Measurements from ENCODE around the gene NCDN. TPM values are rescaled to one million over a fixed set of nuclear protein-coding genes. Genes with fewer than 3 reads are reported as not detected.

Gene NCDN
- total RNA-seq, 1 experiment from 2014 or later, result 26.9 TPM

DNA sequence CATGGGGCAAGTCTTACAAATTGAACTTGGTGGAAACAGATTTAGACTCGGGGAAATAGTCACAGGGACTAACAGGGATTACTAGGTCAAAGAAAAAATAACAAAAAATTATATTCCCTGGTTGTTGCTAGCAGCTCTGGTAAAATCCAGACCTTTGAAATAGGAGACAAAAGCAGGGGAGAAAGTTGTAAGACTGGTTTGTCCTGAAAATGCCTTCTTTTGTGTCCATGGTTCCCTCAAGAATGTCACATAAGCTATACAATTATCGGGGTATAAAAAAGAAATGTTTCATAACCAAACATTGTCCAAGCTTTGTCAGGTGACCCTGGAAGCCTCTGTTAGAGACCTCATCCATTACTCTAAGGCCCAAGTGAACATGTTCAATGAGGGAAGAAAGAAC lies 33.5 kb upstream of the NCDN start:
- no peak for TF ChIP-seq EZH2 (IDR thresholded peaks at IDR 0.05; ENCODE audit: borderline replicate concordance, low read depth, low read length, poor library complexity, severe bottlenecking)
- TF ChIP-seq, protein P1, sequence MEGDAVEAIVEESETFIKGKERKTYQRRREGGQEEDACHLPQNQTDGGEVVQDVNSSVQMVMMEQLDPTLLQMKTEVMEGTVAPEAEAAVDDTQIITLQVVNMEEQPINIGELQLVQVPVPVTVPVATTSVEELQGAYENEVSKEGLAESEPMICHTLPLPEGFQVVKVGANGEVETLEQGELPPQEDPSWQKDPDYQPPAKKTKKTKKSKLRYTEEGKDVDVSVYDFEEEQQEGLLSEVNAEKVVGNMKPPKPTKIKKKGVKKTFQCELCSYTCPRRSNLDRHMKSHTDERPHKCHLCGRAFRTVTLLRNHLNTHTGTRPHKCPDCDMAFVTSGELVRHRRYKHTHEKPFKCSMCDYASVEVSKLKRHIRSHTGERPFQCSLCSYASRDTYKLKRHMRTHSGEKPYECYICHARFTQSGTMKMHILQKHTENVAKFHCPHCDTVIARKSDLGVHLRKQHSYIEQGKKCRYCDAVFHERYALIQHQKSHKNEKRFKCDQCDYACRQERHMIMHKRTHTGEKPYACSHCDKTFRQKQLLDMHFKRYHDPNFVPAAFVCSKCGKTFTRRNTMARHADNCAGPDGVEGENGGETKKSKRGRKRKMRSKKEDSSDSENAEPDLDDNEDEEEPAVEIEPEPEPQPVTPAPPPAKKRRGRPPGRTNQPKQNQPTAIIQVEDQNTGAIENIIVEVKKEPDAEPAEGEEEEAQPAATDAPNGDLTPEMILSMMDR (conservative IDR thresholded peaks at IDR 0.05; ENCODE audit: low read depth, low read length), result no peak
- Histone ChIP-seq H3K36me3 (ENCODE audit: insufficient read depth, low read length, poor library complexity, severe bottlenecking) (no peaks in the 10 kb centered on the region), H3K27ac (ENCODE audit: low read depth, low read length, poor library complexity, severe bottlenecking) (no peak overlapping the region), H3K4me1 (ENCODE audit: insufficient read depth, low read length, poor library complexity, severe bottlenecking) (no peaks in the 10 kb centered on the region), H3K4me3 (ENCODE audit: low read depth, low read length, poor library complexity, severe bottlenecking) (no peak overlapping the region), H3K27me3 (replicated peaks; ENCODE audit: insufficient read depth, low read depth, low read length, poor library complexity) (no peaks in the 10 kb centered on the region), H3K9me3 (ENCODE audit: low read depth, low read length, poor library complexity, severe bottlenecking) (peaks cover 4% of the 10 kb centered on the region)
- DNase-seq (ENCODE audit: low spot score), result no peak
- ChIA-PET POLR2A (ENCODE audit: low non-redundant PET) (no interaction called here), CTCF (no interaction called here)
- intact Hi-C loops (cut with micrococcal nuclease; ENCODE audit: unreplicated experiment), result no loop called here
- no TSS peak for BruUV-seq (replicated peaks)

DNA sequence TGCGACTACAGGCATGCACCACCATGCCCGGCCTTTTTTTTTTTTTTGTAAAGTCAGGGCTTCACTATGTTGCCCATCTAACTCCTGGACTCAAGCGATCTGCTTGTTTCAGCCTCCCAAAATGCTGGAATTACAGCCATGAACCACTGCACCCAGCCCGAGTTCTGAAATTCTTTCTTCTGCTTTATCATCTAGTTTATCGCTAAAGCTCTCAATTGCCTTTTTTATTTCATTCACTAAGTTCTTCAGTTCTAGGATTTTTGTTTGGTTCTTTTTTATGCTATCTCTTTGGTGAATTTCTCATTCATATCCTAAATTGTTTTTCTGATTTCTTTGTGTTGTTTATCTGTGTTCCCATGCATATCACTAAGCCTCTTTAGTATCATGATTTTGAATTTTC lies 27.4 kb upstream of the NCDN start:
- ChIA-PET CTCF (no interaction called here), POLR2A (ENCODE audit: low non-redundant PET) (interaction anchor here (0.7 kb wide), 1 partner anchor 222 kb away, joined by 6 read pairs; no protein-coding TSS in a partner anchor)
- BruUV-seq (replicated peaks), result no TSS peak
- TF ChIP-seq EZH2 (IDR thresholded peaks at IDR 0.05; ENCODE audit: borderline replicate concordance, low read depth, low read length, poor library complexity, severe bottlenecking), result no peak
- TF ChIP-seq, protein P1 (conservative IDR thresholded peaks at IDR 0.05; ENCODE audit: low read depth, low read length), result no peak
- H3K27ac ChIP-seq (ENCODE audit: low read depth, low read length, poor library complexity, severe bottlenecking), result no peak overlapping the region
- H3K4me1 ChIP-seq (ENCODE audit: insufficient read depth, low read length, poor library complexity, severe bottlenecking), result no peaks in the 10 kb centered on the region
- H3K36me3 ChIP-seq (ENCODE audit: insufficient read depth, low read length, poor library complexity, severe bottlenecking), result peaks cover 10% of the 10 kb centered on the region
- peaks cover 22% of the 10 kb centered on the region for H3K9me3 ChIP-seq (ENCODE audit: low read depth, low read length, poor library complexity, severe bottlenecking)
- intact Hi-C loops (cut with micrococcal nuclease; ENCODE audit: unreplicated experiment), result no loop called here
- no peak overlapping the region for H3K4me3 ChIP-seq (ENCODE audit: low read depth, low read length, poor library complexity, severe bottlenecking)
- H3K27me3 ChIP-seq (replicated peaks; ENCODE audit: insufficient read depth, low read depth, low read length, poor library complexity), result no peaks in the 10 kb centered on the region
- DNase-seq (ENCODE audit: low spot score), result no peak

DNA sequence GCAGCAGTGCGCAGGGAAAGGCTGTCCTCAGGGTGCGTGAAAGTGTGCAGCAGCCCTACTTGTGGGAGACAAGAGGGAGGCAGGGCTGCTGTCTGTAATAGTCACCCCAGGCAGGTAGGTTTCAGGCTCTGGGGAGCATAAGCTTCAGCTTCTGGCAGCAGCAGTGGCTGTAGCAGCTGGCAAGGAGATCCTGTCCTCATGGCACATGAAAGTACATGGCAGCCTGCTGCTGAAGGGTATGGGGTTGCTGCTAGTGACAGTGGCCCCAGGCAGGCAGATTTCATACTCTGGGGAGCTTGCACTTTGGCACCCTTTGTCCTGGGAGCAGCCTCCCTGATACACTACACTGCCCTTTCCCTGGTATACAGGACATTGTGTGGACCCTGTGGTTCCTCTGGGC lies 26.7 kb upstream of the NCDN start:
- DNase-seq (ENCODE audit: low spot score), result no peak
- Histone ChIP-seq H3K4me1 (ENCODE audit: insufficient read depth, low read length, poor library complexity, severe bottlenecking) (no peaks in the 10 kb centered on the region), H3K9me3 (ENCODE audit: low read depth, low read length, poor library complexity, severe bottlenecking) (peaks cover 22% of the 10 kb centered on the region), H3K27me3 (replicated peaks; ENCODE audit: insufficient read depth, low read depth, low read length, poor library complexity) (no peaks in the 10 kb centered on the region), H3K27ac (ENCODE audit: low read depth, low read length, poor library complexity, severe bottlenecking) (no peak overlapping the region), H3K4me3 (ENCODE audit: low read depth, low read length, poor library complexity, severe bottlenecking) (no peak overlapping the region), H3K36me3 (ENCODE audit: insufficient read depth, low read length, poor library complexity, severe bottlenecking) (peaks cover 10% of the 10 kb centered on the region)
- ChIA-PET CTCF (no interaction called here), POLR2A (ENCODE audit: low non-redundant PET) (no interaction called here)
- intact Hi-C loops (cut with micrococcal nuclease; ENCODE audit: unreplicated experiment), result no loop called here
- TF ChIP-seq EZH2 (IDR thresholded peaks at IDR 0.05; ENCODE audit: borderline replicate concordance, low read depth, low read length, poor library complexity, severe bottlenecking), result no peak
- no TSS peak for BruUV-seq (replicated peaks)

DNA sequence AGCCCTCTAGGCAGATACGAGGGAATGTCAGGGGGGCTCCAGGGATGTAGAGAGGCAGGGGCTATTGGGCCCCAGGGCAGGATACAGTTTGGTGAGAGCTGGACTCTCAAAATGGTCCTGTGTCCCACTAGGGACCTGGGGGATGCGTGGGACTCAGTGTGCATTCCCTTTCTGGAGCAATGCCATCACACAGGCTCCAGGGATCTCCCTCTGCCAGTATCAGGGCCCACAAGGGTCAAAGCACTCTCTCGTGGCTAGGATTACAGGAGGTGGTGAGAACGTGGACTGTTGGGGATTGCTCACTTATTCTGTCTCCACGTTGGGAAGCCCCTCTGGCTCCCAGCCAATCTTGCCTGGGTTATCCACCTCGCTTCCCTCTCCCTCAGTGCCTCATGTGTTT lies 26.2 kb upstream of the NCDN start:
- CTCF ChIA-PET, result no interaction called here
- no peak overlapping the region for H3K27ac ChIP-seq (ENCODE audit: low read depth, low read length, poor library complexity, severe bottlenecking)
- peaks cover 22% of the 10 kb centered on the region for H3K9me3 ChIP-seq (ENCODE audit: low read depth, low read length, poor library complexity, severe bottlenecking)
- BruUV-seq (replicated peaks), result no TSS peak
- no peaks in the 10 kb centered on the region for H3K4me1 ChIP-seq (ENCODE audit: insufficient read depth, low read length, poor library complexity, severe bottlenecking)
- DNase-seq (ENCODE audit: low spot score), result no peak
- no peaks in the 10 kb centered on the region for H3K27me3 ChIP-seq (replicated peaks; ENCODE audit: insufficient read depth, low read depth, low read length, poor library complexity)
- no peak for TF ChIP-seq EZH2 (IDR thresholded peaks at IDR 0.05; ENCODE audit: borderline replicate concordance, low read depth, low read length, poor library complexity, severe bottlenecking)
- TF ChIP-seq, protein P1 (conservative IDR thresholded peaks at IDR 0.05; ENCODE audit: low read depth, low read length), result no peak
- peaks cover 10% of the 10 kb centered on the region for H3K36me3 ChIP-seq (ENCODE audit: insufficient read depth, low read length, poor library complexity, severe bottlenecking)
- intact Hi-C loops (cut with micrococcal nuclease; ENCODE audit: unreplicated experiment), result no loop called here
- POLR2A ChIA-PET (ENCODE audit: low non-redundant PET), result no interaction called here
- no peak overlapping the region for H3K4me3 ChIP-seq (ENCODE audit: low read depth, low read length, poor library complexity, severe bottlenecking)

Measured in A673 (cell line).